HG02798 (cell line): ENCODE measurements around the gene TSN.

ENCODE experiments used
- ATAC-seq: cut with Tn5 transposase; IDR thresholded peaks from one replicate; pipeline ENCODE4 v1.9.1; 2021; ENCODE audit warnings: mild to moderate bottlenecking; ENCODE audit not compliant: unreplicated experiment, poor library complexity

Gene TSN

DNA sequence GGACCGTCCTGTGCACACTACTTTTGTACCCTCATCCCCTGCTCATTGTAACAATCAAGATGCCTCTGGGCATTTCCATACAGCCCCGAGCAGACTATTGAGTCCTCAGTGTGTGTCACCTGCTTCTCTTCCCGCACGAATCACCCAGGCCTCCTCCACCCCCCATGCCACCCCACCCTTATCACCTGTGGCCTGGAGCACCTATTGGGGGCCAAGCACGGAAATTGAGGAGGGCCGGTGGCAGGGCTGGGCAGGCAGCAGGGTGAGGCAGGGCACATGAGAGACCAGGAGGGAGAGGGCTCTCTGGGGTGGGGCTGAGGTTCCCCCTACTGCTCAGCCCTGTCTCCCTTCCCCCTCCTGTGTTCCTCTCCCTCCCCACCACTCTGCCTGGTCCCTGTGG, 14.5 kb upstream of the TSN start:
- ATAC-seq: no peak

DNA sequence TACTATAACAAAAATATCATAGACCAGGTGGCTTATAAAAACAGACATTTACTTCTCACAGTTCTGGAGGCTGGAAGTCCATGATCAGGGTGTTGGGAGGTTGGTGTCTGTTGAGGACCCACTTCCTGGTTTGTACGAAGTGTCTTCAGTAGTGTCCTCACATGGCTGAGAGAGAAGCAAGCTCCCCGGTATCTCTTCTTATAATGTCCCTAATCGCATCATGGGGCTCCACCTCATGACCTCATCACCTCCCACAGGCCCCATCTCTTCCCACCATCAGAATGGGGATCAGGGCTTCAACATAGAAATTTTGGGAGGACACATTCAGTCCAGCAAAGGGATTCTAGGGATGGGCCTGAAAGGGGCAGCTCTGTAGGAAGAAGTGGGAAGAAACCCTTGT, 14.0 kb upstream of the TSN start:
- ATAC-seq: no peak

DNA sequence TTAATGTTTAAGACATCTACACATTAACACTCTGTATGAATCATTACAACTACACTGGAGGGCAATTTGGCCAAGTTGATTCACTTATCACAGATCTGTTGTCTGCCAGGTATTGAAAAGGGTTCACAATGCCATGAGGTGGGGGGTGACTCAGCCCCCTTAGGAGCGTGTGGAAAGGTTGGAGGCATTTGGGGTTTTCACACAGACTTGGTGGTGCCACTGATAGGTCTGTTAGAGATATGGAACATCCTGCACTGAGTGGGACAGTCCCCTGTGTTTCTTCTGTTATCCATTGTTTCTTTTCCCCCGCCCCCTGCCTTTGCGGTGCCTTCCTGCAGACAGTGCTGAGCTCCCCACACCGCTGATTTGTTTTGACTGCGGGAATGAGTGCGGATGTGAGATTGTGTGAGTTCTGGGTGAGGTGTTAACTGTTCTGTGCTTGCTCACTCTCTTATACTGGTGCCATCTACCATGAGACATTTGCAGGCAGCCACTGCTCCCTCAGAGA, 9.3 kb upstream of the TSN start:
- ATAC-seq: no peak

DNA sequence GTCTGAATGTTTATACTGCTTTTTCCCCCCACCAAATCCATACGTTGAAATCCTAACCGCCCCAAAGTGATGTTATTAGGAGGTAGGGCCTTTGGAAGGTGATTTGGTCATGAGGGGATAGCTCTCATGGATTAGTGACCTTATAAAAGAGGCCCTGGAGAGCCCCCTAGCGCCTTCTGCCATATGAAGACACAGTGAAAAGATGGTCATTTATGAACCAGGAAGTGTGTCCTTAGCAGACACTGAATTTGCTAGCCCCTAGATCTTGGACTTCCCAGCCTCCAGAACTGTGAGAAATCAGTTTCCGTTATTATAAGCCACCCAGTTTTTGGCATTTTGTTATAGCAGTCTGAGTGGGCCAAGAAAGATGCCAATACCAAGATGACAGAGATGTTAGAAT, 7.2 kb upstream of the TSN start:
- ATAC-seq: no peak

DNA sequence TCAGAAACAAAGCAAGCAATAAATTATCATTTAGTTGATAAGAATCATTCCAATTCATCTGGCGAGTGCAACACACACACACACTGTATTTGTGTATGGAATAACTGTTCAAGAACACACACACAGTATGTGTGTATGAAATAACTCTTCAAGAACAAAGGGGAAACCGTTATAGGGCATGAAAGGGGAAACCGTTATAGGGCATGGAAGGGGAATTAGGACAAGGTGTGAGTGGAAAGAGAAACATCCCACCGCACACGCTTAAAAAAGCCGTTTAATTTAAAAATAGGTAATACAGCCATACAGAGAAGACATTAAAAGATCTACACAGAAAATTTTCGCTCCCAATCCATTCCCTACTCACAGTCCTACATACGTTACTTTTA, 607 bp upstream of the TSN start:
- ATAC-seq: no peak

DNA sequence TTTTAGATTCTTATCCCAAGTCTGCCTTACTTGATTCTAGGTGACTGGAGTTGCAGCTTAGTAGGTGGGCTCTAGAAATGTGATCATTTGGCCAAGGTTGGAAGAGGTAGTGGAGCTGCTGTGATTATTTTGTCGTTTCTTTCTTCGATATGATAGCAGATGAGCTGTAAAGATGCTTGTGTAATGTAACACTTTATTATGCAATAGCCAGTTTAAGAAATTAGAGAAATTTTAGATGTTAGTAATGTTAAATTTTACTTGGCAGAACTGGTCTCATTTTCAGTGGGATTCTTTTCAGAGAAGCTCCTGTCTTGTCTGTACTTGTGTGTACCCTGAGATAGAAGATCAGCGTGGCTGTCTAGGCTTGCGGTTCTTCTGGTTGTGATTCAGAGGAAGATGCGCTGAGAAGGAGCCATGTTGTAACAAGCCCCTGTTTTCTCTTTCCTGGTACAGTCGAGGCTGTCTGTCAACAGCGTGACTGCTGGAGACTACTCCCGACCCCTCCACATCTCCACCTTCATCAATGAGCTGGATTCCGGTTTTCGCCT, 9.3 kb downstream of the TSN start:
- no peak for ATAC-seq

DNA sequence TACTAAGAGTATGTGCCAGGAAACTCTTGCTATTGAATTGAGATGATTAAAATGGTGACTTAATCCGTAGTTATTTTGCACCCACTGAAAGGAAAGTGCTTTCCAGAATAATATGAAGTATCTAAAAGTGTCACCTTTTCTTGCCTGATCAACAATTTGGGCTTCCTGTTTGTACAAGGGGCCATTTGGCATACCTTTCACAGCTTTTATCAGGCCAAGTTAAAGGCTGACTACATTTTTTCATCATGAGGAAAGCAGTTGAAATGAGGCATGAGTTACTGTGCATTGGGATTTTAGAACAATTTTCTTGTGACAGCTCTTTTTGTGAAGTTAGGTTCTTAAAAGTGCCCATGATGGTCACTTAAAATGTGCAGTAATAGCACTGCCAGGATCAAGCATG, 11.2 kb downstream of the TSN start:
- no peak for ATAC-seq

DNA sequence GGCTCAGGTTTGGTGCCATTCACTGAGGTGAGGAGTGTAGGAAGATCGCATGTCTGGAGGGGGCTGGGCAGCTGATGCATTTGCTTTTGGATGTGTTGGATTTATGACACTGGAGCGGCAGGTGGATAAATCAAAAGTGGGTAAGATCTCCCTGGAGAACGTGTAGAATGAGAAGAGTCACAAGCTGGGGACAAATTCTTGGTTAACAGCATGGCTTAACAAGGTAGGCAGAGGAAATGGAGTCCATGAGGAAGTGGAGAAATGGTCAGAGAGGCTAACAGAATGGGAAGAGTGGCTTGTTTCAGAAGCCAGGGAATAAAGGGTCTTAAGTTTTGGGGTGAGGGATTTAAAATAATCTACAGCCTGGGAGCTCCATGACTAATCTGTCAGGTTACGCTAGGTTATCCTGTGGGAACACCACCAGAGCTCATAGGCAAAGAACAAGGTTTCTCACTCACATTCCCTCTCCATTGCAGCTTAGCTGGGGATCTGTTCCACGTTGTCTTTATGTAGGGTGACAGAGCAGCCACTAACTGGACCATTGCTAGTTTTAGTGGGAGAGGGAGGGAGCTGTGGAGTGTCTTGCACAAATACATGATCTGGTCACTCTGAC, 12.8 kb downstream of the TSN start:
- no peak for ATAC-seq

DNA sequence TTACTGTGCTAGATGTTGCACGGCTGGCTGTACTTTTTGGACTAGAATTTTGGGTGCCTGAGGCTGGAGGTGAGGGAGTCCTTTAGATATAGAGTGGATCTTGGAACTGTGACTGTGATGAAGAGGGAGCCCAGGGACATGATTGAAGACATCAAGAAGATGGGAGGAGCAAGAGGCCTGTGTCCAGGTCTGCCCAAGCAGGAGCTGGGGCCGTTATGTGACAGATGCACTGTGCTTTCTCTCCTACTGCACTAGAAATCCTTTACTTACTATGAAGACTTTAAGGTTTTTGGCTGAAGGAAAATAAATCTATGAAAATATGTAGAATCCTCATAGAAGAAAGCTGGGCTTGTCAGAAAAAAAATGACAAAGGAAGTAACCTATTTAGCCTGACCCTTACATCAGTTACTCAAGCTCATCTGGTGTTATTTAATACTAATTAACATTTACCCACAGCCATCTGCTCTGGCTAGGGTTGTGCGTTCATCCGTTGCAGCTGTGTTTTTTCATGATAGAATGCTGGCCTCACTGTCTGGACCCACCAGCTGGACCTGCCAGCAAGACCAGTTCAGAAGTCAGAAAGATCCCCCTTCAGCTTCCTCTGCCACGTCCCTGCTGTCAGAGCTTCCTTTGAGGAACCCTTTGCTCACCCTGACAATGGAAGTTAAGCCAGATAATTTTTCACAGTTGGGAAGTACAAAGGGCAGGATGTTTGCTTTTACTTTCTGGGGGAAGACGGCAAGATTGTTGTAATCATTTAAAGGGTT, 16.7 kb downstream of the TSN start:
- no peak for ATAC-seq

DNA sequence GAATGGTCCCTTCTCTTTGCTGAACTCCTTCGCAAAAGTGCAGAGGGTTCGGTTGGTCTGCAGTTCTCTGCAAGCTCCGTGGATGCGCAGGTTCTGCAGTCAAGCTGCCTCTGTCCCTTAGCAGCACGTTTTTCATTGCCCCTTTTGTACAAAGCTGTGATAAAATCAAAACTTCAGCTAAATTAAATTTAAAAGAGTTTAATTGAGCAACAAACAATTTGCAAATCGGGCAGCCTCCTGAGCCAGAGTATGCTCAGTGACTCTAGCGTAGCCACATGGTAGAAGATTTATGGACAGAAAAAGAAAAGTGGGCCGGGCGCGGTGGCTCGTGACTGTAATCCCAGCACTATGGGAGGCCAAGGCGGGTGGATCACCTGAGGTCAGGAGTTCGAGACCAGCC, 18.8 kb downstream of the TSN start:
- no peak for ATAC-seq

DNA sequence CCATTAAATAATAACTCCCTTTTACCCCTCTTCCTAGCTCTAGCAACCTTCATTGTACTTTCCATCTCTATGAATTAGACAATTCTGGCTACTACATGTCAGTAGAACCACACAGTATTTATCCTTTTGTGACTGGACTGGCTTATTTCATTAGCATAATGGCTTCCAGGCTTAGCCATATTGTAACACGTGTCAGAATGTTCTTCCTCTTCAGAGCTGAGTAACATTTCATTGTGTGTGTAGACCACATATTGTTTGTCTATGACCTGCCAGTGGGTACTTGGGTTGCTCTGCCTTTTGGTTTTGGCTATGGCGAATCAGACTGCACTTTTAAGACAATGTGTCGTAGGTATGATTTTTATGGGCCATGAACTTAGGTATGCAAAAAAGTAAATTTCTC, 20.9 kb downstream of the TSN start:
- no peak for ATAC-seq

DNA sequence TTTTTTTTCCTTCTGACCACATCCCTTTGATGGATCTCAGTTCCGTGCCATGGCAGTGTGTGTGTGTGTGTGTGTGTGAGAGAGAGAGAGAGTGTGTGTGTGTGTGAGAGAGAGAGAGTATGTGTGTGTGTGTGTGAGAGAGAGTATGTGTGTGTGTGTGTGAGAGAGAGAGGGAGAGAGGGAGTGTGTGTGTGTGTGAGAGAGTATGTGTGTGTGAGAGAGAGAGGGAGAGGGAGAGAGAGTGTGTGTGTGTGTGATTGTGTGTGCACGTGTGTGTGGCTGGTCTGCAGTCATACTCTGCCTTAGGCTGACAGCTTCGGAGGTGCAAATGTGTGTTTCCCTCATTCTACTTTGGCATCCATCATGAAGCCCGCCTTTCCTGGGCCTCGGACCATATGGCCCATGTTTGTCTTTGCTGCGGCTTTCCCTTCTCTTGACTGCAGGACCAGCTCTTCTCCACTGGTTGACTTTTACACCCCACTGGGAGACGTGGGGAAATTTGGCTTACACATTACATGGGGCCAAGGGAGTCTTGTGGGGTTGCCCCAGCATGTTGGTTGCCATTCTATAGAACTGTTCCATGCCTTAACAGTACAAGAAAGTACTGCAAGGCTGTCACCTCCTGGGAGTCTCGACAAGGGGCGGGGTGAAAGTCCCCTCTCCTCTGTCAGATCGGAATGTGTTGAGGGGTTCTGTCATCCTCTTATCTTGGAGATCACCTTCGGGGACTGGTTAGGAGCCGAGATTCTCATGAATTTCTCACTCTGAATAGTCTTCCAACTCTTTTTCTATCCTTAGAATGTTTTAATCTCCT, 21.6 kb downstream of the TSN start:
- no peak for ATAC-seq

DNA sequence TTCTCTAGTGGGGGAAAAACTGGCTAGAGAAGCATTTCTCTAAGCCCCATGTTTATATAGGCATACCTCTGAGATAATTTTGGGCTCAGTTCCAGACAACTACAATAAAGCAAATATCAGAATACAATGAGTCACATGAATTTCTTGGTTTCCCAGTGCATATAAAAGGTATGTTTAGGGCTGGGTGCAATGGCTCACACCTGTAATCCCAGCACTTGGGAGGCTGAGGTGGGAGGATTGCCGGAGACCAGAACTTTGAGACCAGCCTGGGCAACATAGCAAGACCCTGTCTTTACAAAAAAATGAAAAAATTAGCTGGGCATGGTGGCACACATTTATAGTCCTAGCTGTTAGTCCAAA, 22.2 kb downstream of the TSN start:
- ATAC-seq: no peak

DNA sequence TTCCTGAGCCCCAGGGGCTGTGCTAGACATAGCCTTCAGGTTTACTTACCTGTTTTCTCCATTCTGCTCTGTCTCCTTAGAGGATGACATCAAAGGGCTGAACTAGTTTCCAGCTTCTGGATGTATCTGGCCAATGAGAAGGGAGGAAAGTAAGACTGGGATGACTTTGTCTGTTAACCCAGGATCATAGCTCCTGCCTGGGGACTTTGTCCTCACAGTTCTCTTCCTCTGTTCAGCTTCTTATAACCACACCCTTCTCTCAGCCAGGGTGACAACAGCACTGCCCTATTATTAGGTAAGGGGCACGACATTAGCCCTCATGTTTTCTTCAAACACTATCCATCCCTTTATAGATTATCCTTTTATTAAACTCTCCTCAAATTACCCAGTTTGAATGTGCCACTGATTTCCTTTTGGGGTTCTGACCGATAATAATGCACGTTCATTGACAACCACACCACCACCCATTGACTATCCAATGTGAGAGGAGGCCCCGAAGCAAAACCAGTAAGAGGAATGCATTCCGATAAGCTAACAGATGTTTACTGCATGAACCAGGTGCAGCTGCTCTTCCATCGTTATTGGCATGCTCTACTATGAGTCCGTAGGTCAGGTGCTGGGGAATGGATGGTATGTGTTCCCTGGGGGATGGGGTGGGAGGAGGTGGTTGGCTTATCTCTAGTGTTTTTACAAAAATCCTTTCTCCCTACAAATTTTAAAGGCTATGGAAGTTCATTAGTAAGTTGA, 23.5 kb downstream of the TSN start:
- ATAC-seq: no peak

DNA sequence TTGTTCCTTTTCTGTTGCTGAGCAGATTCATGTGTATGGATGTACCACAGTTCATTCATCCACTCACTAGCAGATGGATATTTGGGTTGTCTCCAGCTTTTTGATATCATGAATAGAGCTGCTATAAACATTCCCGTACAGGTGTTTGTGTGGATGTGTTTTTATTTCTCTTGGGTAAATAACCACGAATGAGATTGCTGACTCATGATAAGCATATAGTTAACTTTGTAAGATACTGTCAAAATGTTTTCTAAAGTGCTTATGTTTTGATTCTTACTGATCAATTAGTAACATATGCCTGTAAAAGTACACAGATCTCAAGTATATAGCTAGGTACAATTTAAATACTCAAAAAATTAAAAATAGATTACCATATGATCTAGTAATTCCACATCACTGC, 27.7 kb downstream of the TSN start:
- no peak for ATAC-seq

DNA sequence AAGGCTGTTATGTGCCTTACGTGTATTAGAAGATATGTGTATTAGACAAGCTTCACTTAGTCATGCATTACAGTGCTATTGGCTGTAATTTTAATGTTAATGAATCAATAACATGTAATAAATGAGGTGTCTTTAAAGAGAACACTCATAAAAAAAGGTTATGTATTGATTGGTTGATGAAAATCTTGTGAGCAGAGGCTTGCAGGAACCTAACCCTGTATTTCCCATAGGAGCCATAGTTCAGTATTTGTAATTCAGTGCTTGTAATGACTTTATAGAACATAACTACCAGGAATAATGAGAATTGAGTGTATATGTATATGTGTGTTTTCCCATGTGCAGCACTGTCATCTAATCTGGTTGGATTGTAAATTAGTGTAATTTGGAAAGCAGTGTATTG, 33.2 kb downstream of the TSN start:
- no peak for ATAC-seq

DNA sequence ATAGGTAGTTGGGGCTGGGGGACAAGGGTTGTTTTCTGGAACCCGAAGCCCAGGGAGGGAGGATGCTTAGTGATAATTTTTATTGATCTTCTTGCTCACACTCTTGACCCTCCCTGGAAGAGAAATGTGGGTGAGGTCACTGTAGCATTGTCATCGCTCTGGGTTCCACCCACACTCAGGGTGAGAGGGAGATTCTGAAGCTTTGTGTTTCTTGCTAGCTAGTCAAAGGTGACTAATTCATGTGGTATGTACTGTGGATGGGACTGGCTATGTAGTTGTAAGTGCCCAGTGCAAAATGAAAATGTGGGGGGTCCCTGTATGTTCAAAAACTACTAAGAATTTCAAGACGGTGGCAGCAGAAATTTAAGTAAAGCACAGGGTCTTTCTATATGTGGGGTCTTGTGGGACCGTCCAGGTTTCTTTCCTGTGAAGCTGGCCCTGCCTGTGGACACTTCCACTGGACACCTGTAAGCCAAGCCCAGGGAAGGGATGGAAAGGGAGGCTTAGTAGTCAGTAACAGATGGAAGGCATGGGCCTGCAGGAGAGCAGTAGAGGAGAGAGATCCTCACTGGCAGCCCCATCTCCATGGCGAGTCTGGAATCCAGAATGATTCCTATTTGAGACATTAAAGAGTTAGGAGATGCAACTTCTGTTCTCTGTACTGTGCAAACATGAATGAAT, 35.0 kb downstream of the TSN start:
- peak; percentile 48 for ATAC-seq

DNA sequence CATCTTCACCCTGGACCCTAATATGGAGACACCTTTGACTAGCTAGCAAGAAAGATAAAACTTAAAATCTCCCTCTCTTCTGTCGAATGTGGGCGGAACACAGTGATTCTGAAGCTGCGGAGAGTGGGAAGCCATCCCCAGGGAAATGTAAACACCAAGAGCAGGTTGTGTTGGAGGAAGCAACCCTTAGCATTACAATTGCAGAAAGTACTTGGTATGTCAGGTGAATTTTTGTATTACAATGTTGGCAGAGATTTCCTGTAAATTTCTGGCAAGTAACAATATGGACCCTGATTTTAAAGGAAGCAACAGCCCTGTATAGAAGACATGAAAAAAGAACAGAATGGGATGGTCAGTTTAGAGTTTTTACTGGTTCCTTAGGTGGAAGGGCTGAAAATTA, 35.8 kb downstream of the TSN start:
- ATAC-seq: no peak

DNA sequence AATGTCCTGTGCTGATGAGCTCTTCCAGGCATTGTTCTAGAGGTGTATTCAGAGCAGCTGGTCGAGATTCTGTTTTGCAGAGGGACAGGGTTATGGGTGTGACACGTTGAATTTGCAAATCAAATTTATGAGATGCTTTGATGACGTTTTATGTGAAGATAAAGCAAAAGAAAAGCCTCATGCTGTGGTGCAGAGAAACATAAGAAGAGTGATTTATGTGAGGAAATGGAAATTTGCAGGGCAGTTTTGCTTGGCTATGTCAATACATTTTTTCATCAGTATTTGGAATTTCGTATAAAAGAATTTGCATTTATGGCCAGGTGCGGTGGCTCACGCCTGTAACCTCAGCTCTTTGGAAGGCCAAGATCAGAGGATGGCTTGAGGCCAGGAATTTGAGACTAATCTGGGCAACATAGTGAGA, 36.4 kb downstream of the TSN start:
- ATAC-seq: no peak

DNA sequence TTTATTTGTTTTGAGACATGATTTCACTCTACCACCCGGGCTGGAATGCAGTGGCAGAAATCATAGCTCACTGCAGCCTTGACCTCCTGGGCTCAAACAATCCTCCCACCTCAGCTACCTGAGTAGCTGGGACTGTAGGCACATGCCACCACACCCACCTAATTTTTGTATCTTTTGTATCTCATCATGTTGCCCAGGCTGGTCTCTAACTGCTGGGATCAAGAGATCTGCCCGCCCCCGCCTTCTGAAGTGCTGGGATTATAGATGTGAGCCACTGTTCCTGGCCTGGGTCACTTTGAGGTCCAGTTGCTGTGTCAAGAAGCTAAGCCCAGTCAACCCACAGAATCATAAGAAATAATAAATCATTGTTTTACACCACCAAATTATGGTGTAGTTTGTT, 38.4 kb downstream of the TSN start:
- ATAC-seq: no peak
